ENCODE measurements around the gene ARHGEF5. TPM values are rescaled to one million over a fixed set of nuclear protein-coding genes. Genes with fewer than 3 reads are reported as not detected.
"Not testable (repeated sequence)": the region's sequence is repeated elsewhere in the genome, so short reads cannot be mapped to it uniquely, and the experiment has no call there.

Gene ARHGEF5
- total RNA-seq, 1 donor from 2014 or later, result 4.1 TPM

DNA sequence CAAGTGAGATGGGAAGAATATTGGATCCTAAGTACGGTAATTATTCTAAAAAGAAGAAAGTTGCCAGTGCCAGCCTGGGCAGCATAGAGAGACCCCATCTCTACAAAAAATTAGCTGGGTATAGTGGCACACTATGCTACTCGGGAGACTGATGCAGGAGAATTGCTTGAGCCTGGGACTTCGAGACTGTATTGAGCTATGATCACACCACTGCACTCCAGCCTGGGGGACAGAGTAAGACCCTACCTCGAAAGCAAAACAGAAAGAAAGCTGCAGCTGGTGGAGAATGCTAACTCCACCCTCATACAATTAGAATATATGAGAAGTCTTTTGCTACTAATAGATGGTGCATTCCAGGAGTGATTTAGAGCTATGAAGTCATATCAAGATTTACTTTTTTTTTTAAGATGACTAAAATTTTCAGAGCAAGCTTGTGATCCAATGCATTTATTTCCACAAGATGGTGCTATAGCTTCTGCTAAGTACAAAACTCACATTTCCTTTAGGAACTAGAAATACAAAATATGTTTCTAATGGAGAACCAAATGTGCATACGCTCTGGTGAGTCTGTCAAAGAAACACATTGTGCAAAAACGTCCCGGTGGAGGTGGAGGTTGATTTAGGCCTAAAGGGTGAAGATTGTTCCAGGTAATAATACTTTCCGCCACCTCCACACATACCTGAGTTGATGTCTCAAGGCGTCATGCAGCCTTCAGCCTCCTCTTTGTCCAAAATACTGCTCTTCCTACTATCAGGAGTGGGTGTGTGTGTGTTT lies 23.8 kb upstream of the ARHGEF5 start:
- not testable (repeated sequence) for H3K27me3 Mint-ChIP-seq (ENCODE audit: unreplicated experiment); H3K4me3 Mint-ChIP-seq (ENCODE audit: unreplicated experiment); H3K36me3 Mint-ChIP-seq (ENCODE audit: unreplicated experiment); H3K27ac Mint-ChIP-seq (ENCODE audit: unreplicated experiment); H3K4me1 Mint-ChIP-seq (ENCODE audit: unreplicated experiment); H3K9me3 Mint-ChIP-seq (ENCODE audit: unreplicated experiment); DNase-seq (ENCODE audit: extremely low spot score, unreplicated experiment)
- TF ChIP-seq, protein P1, sequence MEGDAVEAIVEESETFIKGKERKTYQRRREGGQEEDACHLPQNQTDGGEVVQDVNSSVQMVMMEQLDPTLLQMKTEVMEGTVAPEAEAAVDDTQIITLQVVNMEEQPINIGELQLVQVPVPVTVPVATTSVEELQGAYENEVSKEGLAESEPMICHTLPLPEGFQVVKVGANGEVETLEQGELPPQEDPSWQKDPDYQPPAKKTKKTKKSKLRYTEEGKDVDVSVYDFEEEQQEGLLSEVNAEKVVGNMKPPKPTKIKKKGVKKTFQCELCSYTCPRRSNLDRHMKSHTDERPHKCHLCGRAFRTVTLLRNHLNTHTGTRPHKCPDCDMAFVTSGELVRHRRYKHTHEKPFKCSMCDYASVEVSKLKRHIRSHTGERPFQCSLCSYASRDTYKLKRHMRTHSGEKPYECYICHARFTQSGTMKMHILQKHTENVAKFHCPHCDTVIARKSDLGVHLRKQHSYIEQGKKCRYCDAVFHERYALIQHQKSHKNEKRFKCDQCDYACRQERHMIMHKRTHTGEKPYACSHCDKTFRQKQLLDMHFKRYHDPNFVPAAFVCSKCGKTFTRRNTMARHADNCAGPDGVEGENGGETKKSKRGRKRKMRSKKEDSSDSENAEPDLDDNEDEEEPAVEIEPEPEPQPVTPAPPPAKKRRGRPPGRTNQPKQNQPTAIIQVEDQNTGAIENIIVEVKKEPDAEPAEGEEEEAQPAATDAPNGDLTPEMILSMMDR (IDR thresholded peaks at IDR 0.05), result peak; percentile 4

GRCh38 chr7:144331996-144332288 lies 23.3 kb upstream of the ARHGEF5 start:
- DNase-seq (ENCODE audit: extremely low spot score, unreplicated experiment); H3K4me3 Mint-ChIP-seq (ENCODE audit: unreplicated experiment); H3K4me1 Mint-ChIP-seq (ENCODE audit: unreplicated experiment); H3K27me3 Mint-ChIP-seq (ENCODE audit: unreplicated experiment); H3K36me3 Mint-ChIP-seq (ENCODE audit: unreplicated experiment); H3K27ac Mint-ChIP-seq (ENCODE audit: unreplicated experiment); H3K9me3 Mint-ChIP-seq (ENCODE audit: unreplicated experiment): not testable (repeated sequence)

- not testable (repeated sequence) for H3K4me1 Mint-ChIP-seq (ENCODE audit: unreplicated experiment); DNase-seq (ENCODE audit: extremely low spot score, unreplicated experiment); H3K27me3 Mint-ChIP-seq (ENCODE audit: unreplicated experiment)
Observed at GRCh38 chr7:144348625-144349024, 6.6 kb upstream of the ARHGEF5 start.

GRCh38 chr7:144351667-144352066 lies 3.5 kb upstream of the ARHGEF5 start:
- not testable (repeated sequence) for H3K27me3 Mint-ChIP-seq (ENCODE audit: unreplicated experiment); H3K27ac Mint-ChIP-seq (ENCODE audit: unreplicated experiment); H3K36me3 Mint-ChIP-seq (ENCODE audit: unreplicated experiment); H3K9me3 Mint-ChIP-seq (ENCODE audit: unreplicated experiment); H3K4me3 Mint-ChIP-seq (ENCODE audit: unreplicated experiment); H3K4me1 Mint-ChIP-seq (ENCODE audit: unreplicated experiment)
- peak; percentile 42 for DNase-seq (ENCODE audit: extremely low spot score, unreplicated experiment)

More at GRCh38 chr7:144348625-144349024, 6.6 kb upstream of the ARHGEF5 start:
- not testable (repeated sequence) for H3K36me3 Mint-ChIP-seq (ENCODE audit: unreplicated experiment); H3K4me3 Mint-ChIP-seq (ENCODE audit: unreplicated experiment); H3K27ac Mint-ChIP-seq (ENCODE audit: unreplicated experiment); H3K9me3 Mint-ChIP-seq (ENCODE audit: unreplicated experiment)

- not testable (repeated sequence) for DNase-seq (ENCODE audit: extremely low spot score, unreplicated experiment); H3K36me3 Mint-ChIP-seq (ENCODE audit: unreplicated experiment); H3K27me3 Mint-ChIP-seq (ENCODE audit: unreplicated experiment); H3K9me3 Mint-ChIP-seq (ENCODE audit: unreplicated experiment); H3K4me3 Mint-ChIP-seq (ENCODE audit: unreplicated experiment); H3K4me1 Mint-ChIP-seq (ENCODE audit: unreplicated experiment); H3K27ac Mint-ChIP-seq (ENCODE audit: unreplicated experiment)
Observed at GRCh38 chr7:144356185-144356584, 983 bp downstream of the ARHGEF5 start.

DNA sequence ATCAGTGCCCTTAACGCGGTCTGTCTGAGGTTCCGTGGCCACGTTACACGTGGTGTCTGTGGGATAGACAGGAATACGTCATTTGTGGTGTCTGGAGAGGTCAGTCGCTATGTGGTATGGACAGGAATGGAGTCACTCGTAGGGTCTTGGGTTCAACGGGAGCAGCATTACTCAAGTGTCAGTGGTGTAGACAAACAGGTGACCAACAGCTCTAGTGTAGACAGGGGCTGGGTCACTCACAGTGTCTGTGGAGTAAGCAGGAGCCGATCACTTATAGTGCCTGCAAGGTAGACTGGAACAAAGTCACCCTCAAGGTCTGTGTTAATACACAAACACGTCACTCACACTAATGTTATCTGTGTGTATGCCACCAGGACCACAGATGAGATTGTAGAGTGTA lies 1.7 kb downstream of the ARHGEF5 start:
- not testable (repeated sequence) for H3K4me3 Mint-ChIP-seq (ENCODE audit: unreplicated experiment); H3K4me1 Mint-ChIP-seq (ENCODE audit: unreplicated experiment)

GRCh38 chr7:144362061-144362460 lies 6.9 kb downstream of the ARHGEF5 start:
- not testable (repeated sequence) for H3K4me3 Mint-ChIP-seq (ENCODE audit: unreplicated experiment); H3K36me3 Mint-ChIP-seq (ENCODE audit: unreplicated experiment); H3K27me3 Mint-ChIP-seq (ENCODE audit: unreplicated experiment); H3K9me3 Mint-ChIP-seq (ENCODE audit: unreplicated experiment); DNase-seq (ENCODE audit: extremely low spot score, unreplicated experiment); H3K4me1 Mint-ChIP-seq (ENCODE audit: unreplicated experiment); H3K27ac Mint-ChIP-seq (ENCODE audit: unreplicated experiment)

More for the DNA sequence above, 1.7 kb downstream of the ARHGEF5 start:
- H3K27ac Mint-ChIP-seq (ENCODE audit: unreplicated experiment); H3K27me3 Mint-ChIP-seq (ENCODE audit: unreplicated experiment); H3K36me3 Mint-ChIP-seq (ENCODE audit: unreplicated experiment); H3K9me3 Mint-ChIP-seq (ENCODE audit: unreplicated experiment); DNase-seq (ENCODE audit: extremely low spot score, unreplicated experiment): not testable (repeated sequence)

- H3K27ac Mint-ChIP-seq (ENCODE audit: unreplicated experiment); H3K4me3 Mint-ChIP-seq (ENCODE audit: unreplicated experiment); DNase-seq (ENCODE audit: extremely low spot score, unreplicated experiment); H3K27me3 Mint-ChIP-seq (ENCODE audit: unreplicated experiment); H3K9me3 Mint-ChIP-seq (ENCODE audit: unreplicated experiment); H3K36me3 Mint-ChIP-seq (ENCODE audit: unreplicated experiment); H3K4me1 Mint-ChIP-seq (ENCODE audit: unreplicated experiment): not testable (repeated sequence)
Observed at GRCh38 chr7:144365523-144365922, 10.3 kb downstream of the ARHGEF5 start.

DNA sequence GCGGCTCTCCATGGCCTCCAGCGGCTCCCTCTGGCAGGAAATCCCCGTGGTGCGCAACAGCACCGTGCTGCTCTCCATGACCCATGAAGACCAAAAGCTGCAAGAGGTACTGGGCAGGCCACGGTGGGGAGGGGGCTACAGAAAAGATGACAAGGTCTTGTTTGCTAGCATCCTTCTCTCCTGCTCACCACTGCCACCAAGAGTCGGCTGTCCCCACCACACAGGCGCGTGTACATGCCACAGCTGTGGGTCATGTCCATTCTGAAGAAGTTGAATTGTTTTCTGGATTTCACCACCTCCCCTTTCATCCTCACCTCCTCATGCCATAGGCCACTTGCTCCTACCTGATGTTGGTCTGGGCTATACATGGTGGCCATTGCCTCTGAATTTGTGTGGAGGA lies 12.0 kb downstream of the ARHGEF5 start:
- DNase-seq (ENCODE audit: extremely low spot score, unreplicated experiment); H3K27ac Mint-ChIP-seq (ENCODE audit: unreplicated experiment); H3K4me3 Mint-ChIP-seq (ENCODE audit: unreplicated experiment); H3K4me1 Mint-ChIP-seq (ENCODE audit: unreplicated experiment); H3K36me3 Mint-ChIP-seq (ENCODE audit: unreplicated experiment); H3K9me3 Mint-ChIP-seq (ENCODE audit: unreplicated experiment); H3K27me3 Mint-ChIP-seq (ENCODE audit: unreplicated experiment): not testable (repeated sequence)

GRCh38 chr7:144369221-144369620 lies 14.0 kb downstream of the ARHGEF5 start:
- H3K27ac Mint-ChIP-seq (ENCODE audit: unreplicated experiment); H3K4me3 Mint-ChIP-seq (ENCODE audit: unreplicated experiment); H3K27me3 Mint-ChIP-seq (ENCODE audit: unreplicated experiment); DNase-seq (ENCODE audit: extremely low spot score, unreplicated experiment); H3K4me1 Mint-ChIP-seq (ENCODE audit: unreplicated experiment); H3K9me3 Mint-ChIP-seq (ENCODE audit: unreplicated experiment); H3K36me3 Mint-ChIP-seq (ENCODE audit: unreplicated experiment): not testable (repeated sequence)

Measured in osteocyte (in vitro differentiated cells).